ENCODE data around the gene TAF4.

GRCh38 chr20:62114894-62115293 is 49.2 kb upstream of the TAF4 start:
- no peak for TF ChIP-seq POLR2A (IDR thresholded peaks at IDR 0.05)
- TF ChIP-seq CTCF (IDR thresholded peaks at IDR 0.05) = no peak

All from body of pancreas (tissue), 4 donors.